HS-5 (cell line): ENCODE results near the gene PDIA2.

ENCODE experiments used
- DNase-seq: peaks from one replicate; pipeline ENCODE4 v3.0.0-alpha.2; 2012; ENCODE audit warnings: low read depth

PDIA2 gene

GRCh38 chr16:280552-280951, 2.4 kb upstream of the PDIA2 start, which contains the start of gene ARHGDIG:
Gene ARHGDIG (plus strand): TSS chr16:280591. CDS start chr16:280681, 90 bp downstream.
- no peak for DNase-seq

- DNase-seq = no peak
Measured at GRCh38 chr16:280991-281659, 1.8 kb upstream of the PDIA2 start.

- no peak for DNase-seq
Measured at GRCh38 chr16:281660-282255, 1.2 kb upstream of the PDIA2 start.

- DNase-seq = no peak
Measured at GRCh38 chr16:282491-282890, 473 bp upstream of the PDIA2 start.

- no peak for DNase-seq
Measured at GRCh38 chr16:284204-285120, 1.5 kb downstream of the PDIA2 start.

- no peak for DNase-seq
Measured at GRCh38 chr16:285146-286055, 2.4 kb downstream of the PDIA2 start.

- no peak for DNase-seq
Measured at GRCh38 chr16:286491-287297, 3.7 kb downstream of the PDIA2 start.

- no peak for DNase-seq
Measured at GRCh38 chr16:287298-287811, 4.4 kb downstream of the PDIA2 start.

- DNase-seq = no peak
Measured at GRCh38 chr16:287981-288920, 5.3 kb downstream of the PDIA2 start.

GRCh38 chr16:289395-289997, 6.5 kb downstream of the PDIA2 start:
- no peak for DNase-seq

- no peak for DNase-seq
Measured at GRCh38 chr16:290015-290680, 7.2 kb downstream of the PDIA2 start.

GRCh38 chr16:290681-291405, 7.9 kb downstream of the PDIA2 start:
- no peak for DNase-seq

- no peak for DNase-seq
Measured at GRCh38 chr16:291539-291938, 8.6 kb downstream of the PDIA2 start.

- no peak for DNase-seq
Measured at GRCh38 chr16:293043-293775, 10.2 kb downstream of the PDIA2 start.

- no peak for DNase-seq
Measured at GRCh38 chr16:296276-296675, 13.3 kb downstream of the PDIA2 start.

- DNase-seq = no peak
Measured at GRCh38 chr16:296806-297510, 14.0 kb downstream of the PDIA2 start.

GRCh38 chr16:297832-298231, 14.9 kb downstream of the PDIA2 start:
- DNase-seq = no peak
